HG02840 (cell line): ENCODE measurements around the gene CXADR.

Source experiments
- ATAC-seq: cut with Tn5 transposase; IDR thresholded peaks from one replicate; pipeline ENCODE4 v1.9.1; 2021; ENCODE audit warnings: mild to moderate bottlenecking, moderate library complexity, moderate number of reproducible peaks; ENCODE audit not compliant: unreplicated experiment, low FRiP score

The CXADR gene

DNA sequence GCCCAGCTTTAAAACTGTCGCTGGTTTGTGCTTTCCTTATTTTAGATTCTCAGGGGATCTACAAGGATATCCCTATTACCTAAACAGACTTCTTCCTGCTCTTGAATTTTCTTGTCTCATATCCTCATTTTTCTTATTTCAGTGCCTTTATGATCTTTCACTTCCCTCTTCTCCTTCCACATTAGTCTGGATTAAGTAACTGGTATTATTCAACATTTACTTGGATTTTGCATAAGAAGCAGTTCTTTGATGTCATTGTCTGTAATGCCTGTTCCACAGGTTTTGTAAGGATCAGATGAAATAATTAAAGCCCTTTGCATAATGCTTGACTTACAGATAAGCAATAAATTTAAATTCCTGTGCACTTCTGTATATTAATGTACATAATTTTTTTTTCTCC, 26.5 kb downstream of the CXADR start:
- ATAC-seq: no peak

DNA sequence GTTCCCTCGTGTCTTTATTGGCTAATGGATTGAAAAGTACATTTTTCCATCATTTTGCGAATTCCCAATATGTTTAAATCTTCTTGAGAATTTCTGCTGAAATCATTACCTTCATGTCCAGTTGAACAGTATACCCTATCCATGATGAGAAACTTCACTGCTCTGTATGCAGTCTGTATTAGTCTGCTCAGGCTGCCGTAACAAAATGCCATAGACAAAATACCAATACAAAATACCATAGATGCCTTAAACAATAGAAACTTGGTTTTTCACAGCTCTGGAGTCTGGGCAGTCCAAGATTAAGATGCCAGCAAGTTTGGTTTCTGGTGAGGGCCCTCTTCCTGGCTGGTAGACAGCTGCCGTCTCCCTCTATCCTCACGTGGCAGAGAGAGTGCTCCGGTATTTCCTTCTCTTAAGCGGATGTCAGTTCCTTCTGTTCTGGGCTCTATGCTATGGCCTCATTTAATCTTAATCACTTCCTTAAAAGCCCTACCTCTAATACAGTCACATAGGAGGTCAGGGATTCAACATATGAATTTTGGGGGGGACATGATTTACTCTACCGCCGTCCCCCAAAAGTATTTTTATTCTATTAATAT, 27.0 kb downstream of the CXADR start:
- no peak for ATAC-seq

DNA sequence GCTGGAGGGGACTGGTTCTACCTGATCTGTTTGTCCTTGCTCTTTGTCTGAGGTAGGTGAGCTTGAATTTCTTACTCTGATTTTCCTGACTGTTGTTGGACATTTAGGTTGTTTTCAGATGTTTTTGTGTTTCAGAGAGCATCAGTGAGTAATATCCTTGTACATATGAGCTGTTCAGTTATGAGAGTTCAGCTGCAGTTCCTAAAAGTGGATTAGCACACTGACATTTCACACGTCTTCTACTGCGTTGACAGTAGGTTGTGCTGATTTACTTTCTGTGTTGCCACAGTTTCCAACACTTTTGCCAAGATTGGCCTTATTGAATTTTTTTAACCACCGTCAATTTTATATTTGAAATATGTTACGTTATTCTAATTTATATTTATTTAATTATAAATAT, 27.7 kb downstream of the CXADR start:
- no peak for ATAC-seq

DNA sequence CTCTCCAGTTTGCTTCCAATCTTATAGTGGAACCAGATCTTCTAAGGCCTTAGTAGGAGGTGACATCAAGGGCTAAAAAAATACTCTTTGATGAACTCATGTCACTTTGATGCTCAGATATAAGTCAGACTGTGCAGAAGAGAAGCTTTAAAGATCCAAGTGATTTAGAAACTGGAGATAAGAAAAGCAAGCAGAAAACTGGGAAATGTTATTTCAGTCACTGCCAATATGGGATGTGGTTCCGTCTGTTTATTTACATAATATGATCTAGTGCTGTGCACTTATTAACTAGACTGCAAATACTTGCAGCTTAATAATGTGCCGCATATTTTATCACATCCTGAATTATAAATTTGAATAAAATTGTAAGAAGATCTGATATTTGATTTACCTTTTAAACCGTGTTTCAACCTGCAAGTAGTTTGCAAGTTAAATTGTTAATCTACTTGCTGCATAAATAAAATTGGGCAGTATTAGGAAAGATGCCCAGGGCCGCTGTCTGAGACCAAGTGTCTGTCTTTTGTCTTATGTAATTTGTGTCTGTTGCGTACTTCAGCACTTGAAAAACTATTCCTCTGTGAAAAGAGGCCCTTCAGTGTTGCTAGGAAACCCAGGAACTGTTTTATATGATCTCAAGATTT, 29.6 kb downstream of the CXADR start:
- ATAC-seq: no peak

DNA sequence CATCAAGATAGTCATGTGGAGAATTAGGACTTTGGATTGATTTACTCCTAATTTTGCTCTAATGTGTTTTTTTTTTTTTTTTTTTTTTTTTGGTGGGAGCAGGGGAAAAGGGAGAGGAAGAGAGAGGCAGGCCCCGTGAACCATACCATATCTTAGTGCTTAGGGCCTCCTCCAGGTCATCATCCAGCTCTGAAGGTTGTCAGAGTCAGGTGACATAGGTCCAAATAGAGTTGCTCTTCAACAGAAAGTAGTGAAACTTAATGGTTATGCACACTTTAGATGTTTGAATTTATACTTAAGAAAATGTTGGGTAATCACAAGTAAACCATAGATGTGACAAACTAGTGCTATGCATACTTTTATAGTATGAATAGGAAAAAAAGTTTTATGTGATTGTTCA, 32.2 kb downstream of the CXADR start:
- no peak for ATAC-seq

DNA sequence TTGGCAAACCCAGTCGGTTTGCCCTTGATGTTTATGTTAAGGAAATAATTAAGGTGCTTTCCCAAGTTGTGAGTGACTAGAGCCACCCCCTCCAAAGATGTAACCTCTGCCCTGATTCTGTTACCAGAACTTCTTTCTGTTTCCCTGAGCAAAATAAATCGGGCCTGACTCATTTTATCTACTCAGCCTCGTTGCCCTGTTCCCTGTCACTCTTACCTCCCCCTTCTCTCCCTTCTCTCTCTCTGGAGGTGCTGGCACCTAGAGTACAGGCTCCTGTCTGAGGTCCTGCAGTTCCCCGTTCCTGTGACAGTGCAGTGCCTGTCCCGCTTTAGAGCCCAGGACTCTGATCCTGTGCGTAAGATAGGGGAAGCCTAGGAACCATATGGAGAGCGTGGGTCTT, 35.4 kb downstream of the CXADR start:
- ATAC-seq: no peak

DNA sequence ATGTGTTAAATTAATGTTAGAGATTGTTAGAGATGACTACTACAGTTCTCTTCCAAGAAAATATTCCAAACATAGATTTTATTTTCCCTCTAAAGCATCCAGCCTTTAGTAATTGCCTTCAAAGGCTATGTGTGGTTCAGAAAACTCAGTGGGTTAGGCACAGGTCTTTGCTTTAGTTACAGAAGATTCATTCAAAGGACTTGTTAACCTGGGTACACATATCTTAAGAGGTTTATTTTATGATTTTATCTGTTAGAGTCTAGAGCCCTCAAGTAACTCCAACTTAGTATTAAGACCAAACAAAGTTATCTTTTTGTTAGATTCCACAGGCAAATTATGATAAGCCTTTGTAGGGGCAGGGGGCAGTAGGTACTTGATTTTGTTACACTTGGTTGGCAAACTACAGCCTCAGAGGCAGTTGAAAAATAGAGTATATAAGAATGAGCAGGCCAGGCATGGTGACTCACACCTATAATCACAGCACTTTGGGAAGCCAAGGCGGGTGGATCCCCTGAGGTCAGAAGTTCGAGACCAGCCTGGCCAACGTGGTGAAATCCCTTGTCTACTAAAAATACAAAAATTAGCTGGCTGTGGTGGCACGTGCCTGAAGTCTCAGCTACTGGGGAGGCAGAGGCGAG, 37.9 kb downstream of the CXADR start:
- ATAC-seq: no peak

DNA sequence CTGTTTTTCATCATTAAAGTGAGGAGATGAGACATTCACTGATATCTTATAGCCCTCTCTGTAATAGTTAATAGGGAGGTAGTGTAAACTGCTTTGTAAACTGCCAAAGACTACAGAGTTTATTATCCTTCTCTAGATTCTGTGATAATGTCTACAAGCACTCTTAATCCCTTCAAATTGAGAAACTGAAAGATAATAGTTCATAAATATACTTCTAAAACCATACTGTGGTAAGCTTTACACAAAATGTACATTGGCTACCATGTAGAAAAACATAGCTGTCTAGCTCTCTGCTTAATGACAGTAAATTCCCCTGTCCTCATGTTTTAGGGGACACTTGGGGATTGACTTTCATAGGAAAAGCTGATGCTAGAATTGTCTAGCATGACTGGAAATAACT, 39.6 kb downstream of the CXADR start:
- ATAC-seq: no peak

DNA sequence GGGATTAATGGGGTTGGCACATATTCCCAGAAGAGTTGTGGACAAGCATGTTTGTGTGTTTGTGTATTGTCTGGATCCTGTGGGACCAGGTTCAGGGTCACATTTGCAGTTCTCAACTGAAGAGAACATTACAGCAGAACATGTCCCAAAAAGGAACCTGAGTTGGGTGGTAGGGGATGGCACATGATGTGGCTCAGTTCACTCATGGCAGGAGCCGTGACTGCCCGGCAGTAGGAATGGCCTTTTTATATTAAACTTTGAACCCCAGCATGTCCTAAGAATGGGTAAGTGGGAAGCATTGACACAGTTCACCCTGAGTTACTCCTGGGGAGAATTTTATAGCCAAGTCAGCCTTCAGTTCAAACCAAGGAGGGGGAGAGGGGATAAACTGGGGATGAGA, 41.3 kb downstream of the CXADR start:
- ATAC-seq: no peak

DNA sequence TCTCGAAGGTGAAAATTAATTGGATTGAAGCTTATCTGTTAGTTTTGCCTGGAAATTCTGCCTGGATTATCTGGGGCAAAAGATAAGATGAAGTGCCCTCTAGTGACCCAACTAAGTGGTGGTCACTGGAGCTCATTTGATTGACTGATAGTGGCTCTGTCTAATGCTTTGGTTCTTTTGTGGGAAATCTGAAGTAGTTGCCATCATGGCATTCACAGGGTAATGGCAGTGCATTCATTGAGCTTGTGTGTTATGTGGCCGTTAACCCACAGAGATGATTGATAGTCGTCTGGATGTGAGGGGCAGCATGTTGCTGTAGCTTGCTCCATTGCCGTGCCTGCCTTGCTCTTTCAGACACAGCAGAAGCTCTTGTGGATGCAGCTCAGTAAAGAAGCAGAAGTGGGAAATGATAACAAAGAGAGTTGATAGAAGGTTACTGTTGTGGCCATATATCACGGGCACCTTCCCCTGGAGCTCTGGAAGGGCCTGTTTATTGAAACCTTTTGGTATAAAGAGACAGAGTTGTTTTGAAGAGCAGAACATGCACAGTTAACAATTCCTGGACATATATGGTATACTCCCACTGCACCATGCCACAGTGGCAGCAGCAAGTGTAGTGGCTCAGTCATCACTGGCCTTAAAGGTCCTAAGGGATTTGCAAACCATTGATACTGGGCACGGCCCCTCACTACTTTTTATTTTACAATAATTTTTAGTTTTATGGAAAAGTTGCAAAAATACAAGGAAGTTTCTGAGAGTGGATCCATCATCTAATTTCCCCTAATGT, 42.0 kb downstream of the CXADR start:
- ATAC-seq: no peak

DNA sequence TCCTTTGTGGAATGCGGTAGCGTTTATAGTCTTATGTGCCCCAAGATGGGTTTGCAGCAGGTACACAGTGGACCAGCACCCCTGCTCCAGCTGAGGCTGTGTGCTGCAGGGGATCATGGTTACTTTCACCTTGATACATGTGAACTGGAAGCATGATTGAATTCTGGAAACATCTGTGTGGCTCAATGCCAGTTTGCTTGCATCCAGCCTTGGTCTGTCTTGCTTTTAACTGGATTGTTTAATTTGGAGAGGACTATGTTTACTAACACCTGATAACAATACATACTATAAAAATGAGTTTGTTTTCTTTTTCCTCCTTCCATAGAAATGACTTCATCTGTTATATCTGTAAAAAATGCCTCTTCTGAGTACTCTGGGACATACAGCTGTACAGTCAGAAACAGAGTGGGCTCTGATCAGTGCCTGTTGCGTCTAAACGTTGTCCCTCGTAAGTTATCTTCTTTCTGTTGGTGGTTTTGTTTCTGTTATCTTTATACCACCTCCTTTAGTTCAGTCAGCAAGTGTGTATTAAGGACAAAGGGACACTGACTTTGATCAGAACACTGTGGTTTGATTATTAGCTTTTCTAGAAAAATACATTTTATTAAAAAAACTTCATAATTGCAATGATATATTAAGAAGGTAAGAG, 47.7 kb downstream of the CXADR start:
- ATAC-seq: no peak

DNA sequence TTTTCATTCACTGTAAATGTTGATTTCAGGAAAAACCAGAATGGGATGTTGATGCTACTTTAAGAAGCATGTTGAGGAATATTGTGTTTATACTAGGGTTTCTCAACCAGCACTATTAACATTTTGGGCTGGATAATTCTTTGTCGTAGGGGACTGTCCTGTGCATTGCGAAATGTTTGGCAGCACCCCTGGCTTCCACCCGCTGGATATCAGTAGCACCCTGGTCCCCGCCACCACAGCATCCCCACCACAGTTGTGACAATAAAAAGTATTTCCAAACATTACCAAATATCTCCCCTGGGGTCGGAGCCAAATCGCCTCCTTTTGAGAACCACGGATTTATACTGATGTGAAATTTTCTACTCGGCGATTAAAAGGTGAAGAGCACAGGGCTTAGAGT, 57.9 kb downstream of the CXADR start:
- no peak for ATAC-seq

DNA sequence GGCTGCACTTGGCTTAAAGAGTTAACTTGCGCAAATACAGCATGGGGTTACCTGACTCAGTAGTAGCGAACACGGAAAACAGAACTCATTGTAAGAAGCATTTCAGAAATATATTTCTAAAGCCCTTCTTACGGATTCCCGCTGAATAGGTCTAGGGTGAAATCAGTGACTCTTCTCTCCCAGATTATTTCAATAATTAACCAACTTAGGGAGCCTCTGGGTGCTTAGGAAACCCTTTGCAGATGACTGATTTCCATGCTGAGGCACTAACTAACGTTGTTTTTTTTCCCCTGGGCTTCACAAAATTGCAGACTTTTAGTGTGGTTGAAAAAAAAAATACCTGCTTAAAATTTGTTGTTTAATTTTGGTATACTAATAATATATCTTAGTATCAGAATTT, 59.6 kb downstream of the CXADR start:
- ATAC-seq: no peak

DNA sequence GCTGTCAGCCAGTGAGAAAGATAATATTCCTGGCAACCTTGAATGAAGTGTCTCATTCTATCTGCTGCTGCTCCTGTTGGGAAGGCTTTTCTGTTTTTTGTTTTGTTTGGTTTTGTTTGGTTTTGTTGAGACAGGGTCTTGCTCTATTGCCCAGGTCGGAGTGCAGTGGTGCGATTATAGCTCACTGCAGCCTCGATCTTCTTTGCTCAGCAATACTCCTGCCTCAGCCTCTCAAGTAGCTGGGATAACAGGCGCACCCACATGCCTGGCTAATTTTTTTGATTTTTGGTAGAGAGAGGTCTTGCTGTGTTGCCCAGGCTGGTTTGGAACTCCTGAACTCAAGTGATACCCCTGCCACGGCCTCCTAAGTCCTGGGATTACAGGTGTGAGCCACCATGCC, 62.2 kb downstream of the CXADR start:
- ATAC-seq: no peak

DNA sequence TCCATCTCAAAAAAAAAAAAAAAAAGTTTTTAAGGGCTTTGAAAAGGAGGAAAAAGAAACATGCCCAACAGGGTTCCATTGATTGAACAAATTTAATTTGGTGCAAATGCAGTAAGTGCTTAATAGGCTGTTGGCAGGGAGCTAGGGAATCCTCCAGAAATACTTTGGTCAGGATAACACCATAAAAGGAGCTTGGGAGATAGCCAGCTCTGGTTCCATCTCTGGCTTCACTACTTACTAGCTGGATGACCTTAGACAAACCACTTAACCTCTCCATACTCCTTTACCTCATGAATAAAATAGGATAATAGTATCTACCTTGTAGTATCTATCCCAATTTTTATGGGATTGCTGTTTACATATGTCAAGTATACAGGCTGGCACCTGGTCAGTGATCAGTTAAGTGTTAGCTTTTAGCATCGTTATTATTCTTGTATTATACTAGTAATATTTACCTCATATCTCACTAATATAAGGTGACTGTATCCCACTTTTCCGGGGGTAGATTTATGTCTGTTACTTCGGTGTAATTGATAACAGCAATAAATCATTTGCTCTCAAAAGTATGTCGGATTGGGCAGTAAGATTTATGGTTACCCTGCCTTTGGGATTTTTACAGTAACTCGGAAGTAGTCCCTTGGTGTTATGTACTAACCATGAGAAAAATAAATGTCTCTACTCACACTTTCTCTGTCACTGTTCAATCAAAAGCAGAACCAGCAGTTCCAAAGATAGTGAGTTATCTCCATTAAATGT, 63.4 kb downstream of the CXADR start:
- no peak for ATAC-seq

DNA sequence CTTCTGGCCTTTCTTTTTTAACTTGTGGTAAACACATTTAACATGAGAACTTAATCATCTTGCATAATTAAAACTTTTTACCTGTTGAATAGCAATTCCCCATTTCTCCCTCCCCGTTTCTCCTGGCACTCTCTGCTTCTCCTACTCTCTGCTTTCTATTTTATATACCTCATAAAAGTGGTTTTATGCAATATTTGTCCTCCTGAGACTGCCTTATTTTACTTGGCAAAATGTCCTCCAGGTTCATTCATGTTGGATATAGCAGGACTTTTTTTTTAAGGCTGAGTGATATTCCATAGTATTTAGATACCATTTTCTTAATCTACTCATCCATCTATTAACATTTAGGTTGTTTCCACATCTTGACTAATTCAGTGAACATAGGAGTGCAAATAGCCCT, 64.9 kb downstream of the CXADR start:
- no peak for ATAC-seq

DNA sequence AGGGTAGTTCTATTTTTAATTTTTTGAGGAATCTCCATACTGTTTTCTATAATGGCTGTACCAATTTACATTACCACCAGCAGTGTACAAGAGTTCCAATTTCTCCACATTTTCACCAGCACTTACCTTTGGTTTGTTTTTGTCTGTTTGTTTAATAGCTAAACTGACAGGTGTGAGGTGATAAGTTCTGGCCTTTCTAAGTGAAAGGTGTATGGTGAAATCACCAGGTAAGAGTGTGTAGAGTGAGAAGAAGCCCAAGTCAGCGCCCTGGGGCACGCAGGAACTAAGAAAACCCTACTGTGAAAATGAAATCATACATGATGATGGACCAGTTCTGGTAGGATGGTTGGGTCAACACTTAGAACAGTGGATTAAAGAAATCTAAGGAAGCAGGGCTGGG, 65.3 kb downstream of the CXADR start:
- ATAC-seq: no peak

DNA sequence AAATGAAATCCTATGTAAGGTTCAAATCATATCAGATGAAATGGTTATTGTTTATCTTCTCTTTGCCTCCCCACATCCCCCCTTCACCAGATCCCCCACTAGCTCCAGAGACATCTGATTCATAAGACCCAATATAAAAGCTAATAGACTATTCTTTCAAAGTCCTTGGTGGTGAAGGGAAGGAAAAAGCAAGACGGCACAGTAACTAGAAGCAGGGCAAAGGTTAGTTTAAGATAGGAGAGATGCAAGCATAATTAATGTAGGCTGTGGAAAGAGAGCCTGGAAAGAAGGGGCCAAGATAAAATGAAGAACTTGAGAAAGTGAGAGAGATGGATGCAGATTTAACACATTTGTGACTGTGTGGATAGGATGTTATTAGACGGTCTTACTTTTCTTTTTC, 66.0 kb downstream of the CXADR start:
- ATAC-seq: no peak

DNA sequence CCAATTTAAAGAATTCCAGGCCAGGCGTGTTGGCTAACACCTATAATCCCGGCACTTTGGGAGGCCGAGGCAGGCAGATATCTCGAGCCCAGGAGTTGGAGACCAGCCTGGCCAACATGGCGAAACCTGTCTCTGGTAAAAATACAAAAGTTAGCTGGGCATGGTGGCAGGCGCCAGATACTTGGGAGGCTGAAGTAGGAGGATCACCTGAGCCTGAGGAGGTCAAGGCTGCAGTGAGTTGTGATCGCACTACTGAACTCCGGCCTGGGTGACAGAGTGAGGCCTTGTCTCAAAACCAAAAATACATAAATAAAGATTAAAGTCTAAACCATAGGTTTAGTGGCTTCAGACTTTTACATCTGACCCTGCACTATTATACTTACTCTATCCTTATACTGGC, 67.5 kb downstream of the CXADR start:
- no peak for ATAC-seq

DNA sequence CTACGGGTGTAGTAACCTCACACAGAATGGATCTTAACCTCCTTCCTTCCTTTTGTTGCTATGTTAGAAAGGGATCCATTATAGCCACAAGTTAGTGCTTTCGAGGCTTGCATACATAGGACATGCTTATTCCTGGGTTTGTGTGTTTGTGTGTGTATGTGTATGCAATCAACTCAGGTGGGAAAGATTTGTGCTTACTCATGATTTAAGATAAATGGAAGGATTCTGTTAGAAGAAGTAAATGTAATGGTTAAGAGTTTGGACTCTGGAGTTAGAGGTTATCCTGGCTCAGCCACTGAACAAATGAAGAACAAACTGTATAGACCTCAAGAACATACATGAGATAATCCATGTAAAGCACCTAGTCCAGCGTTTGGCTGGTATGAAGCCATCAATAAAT, 71.1 kb downstream of the CXADR start:
- ATAC-seq: no peak
